Measurements from ENCODE around the gene SMTNL2.

SMTNL2 gene

DNA sequence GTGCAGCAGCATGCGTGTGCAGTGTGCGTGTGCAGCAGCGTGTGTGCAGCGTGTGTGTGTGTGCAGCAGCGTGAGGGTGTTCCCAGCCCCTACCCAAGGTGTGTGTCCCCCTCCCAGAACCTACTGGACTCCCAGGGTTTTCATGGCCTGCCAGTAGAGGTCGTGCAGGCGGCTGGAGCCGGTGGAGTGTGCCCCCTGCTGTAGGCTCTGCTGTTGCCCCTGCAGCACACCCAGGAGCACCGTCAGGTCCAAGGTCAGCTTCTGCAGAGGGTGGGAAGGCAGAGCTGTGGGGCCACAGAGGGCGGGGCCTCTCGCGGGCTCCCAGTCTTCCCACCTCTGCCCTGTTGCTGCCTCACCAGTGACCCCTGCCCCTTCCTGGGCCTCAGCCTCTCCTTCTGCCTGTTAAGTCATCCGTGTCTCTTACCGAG is 44.1 kb upstream of the SMTNL2 start:
- Histone ChIP-seq H3K4me3 (ENCODE audit: low read depth, low read length) (no peak overlapping the region), H3K4me1 (ENCODE audit: control insufficient read depth, insufficient read depth, low read length, unreplicated experiment) (peaks cover 12% of the 10 kb centered on the region), H3K79me2 (ENCODE audit: control insufficient read depth, insufficient read depth, low read length, unreplicated experiment) (no peaks in the 10 kb centered on the region), H3K27me3 (ENCODE audit: insufficient read depth, low read length) (no peaks in the 10 kb centered on the region), H2AFZ (ENCODE audit: low read length, unreplicated experiment) (no peak overlapping the region), H3K36me3 (ENCODE audit: insufficient read depth, low read length) (no peaks in the 10 kb centered on the region), H3K27ac (ENCODE audit: low read depth, low read length) (no peak overlapping the region)

DNA sequence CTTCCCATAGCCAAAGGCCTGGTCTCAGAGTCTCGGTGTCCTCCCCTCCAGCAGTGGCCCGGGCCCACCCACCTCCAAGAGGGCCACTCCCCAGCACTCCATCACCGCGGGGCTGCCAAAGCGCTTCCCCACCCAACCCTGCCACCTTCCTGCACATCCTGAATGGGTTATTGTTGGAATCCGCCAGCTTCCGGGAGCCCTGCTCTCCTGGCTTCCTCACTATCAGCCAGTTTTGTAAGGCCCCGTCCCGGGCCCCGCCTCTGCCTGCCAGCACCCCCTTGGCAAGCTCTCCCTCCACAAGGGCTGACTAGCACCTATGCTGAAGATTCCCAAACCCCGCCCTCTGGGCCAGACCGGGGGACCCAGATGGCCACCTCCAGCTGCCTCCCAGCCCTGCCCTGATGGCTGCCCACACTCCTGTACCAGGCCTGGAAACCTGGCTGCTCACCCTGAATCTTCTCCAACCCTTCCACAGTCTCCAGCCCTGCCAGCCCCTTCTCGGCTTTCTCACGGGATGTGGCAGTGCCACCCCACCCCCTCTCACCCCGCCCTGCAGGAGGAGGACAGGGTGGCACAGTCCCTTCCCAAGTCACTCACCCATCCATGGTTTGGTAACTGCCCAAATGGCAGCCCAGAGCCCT is 43.5 kb upstream of the SMTNL2 start:
- Histone ChIP-seq H3K36me3 (ENCODE audit: insufficient read depth, low read length) (no peaks in the 10 kb centered on the region), H3K4me3 (ENCODE audit: low read depth, low read length) (no peak overlapping the region), H3K27ac (ENCODE audit: low read depth, low read length) (no peak overlapping the region), H3K4me1 (ENCODE audit: control insufficient read depth, insufficient read depth, low read length, unreplicated experiment) (peaks cover 12% of the 10 kb centered on the region), H2AFZ (ENCODE audit: low read length, unreplicated experiment) (no peak overlapping the region), H3K27me3 (ENCODE audit: insufficient read depth, low read length) (no peaks in the 10 kb centered on the region), H3K79me2 (ENCODE audit: control insufficient read depth, insufficient read depth, low read length, unreplicated experiment) (no peaks in the 10 kb centered on the region)

DNA sequence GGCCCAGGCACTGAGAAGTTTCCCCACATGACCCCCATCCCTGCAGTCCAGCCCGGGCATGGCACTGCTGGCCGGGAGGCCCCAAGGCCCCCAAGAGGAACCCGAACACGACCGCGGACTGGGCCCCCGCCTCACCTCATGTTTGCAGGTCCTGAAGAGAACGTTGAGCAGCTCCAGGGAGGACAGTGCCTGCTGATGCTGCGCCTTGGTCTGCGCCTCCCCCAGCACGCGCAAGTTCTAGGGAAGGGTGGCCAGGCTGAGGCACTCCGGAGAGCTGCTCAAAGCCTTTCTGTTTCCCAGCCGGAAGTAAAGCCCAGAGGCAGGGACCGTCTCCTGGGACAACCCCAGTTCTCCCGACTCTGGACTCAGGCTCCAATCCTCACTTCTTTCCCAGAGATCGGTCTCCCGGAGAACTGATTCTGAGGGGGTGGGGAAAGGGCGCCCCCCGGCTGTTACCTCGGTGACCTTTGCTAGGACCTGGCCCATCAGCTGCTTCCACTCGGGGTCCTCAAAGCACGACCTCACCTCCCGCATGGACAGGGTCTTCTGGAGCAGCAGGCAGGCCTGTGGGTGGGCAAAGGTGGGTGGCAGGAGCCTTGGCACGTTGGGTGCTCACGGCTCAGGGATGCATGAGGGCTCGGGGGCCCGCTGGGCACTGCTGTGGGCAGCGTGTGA is 42.9 kb upstream of the SMTNL2 start:
- no peaks in the 10 kb centered on the region for H3K79me2 ChIP-seq (ENCODE audit: control insufficient read depth, insufficient read depth, low read length, unreplicated experiment)
- H3K36me3 ChIP-seq (ENCODE audit: insufficient read depth, low read length) = no peaks in the 10 kb centered on the region
- no peak overlapping the region for H3K4me3 ChIP-seq (ENCODE audit: low read depth, low read length)
- H3K27me3 ChIP-seq (ENCODE audit: insufficient read depth, low read length) = no peaks in the 10 kb centered on the region
- H2AFZ ChIP-seq (ENCODE audit: low read length, unreplicated experiment) = no peak overlapping the region
- H3K4me1 ChIP-seq (ENCODE audit: control insufficient read depth, insufficient read depth, low read length, unreplicated experiment) = peaks cover 12% of the 10 kb centered on the region
- no peak overlapping the region for H3K27ac ChIP-seq (ENCODE audit: low read depth, low read length)

DNA sequence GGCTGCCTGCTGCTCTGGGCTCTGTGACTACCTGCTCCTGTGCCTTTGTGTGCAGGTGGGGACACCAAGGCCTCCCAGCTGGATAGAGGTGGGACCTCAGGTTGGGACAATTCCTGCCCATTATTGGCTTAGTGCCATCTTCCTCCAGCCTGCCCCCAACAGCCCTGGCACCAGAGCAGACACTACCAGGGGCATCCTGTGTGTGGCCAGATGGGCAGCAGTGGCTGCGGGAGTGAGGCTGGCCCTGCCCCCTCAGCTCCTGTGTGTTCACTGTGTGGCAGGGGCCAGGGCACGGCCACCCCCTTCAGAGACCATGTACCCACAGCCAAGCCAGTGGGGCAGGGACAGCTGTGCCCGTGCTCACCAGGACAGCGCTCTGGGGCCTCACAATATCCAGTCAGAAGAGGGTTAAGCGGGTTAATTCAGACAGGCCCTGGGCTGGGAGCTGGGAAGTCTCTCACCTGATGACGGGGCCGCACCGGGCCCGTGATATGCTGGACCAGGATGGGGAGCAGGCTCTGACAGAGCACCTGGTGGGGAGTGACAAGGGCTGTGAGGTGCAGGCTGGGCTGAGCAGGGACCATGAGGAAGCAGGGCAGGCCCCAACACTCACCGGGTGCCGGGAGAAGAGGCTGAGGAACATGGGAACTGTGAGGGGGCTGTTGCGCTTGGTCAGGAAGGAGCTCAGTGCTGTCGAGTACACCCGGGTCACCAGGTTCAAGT is 42.2 kb upstream of the SMTNL2 start:
- Histone ChIP-seq H3K4me3 (ENCODE audit: low read depth, low read length) (no peak overlapping the region), H2AFZ (ENCODE audit: low read length, unreplicated experiment) (no peak overlapping the region), H3K79me2 (ENCODE audit: control insufficient read depth, insufficient read depth, low read length, unreplicated experiment) (no peaks in the 10 kb centered on the region), H3K36me3 (ENCODE audit: insufficient read depth, low read length) (no peaks in the 10 kb centered on the region), H3K4me1 (ENCODE audit: control insufficient read depth, insufficient read depth, low read length, unreplicated experiment) (peaks cover 6% of the 10 kb centered on the region), H3K27me3 (ENCODE audit: insufficient read depth, low read length) (no peaks in the 10 kb centered on the region), H3K27ac (ENCODE audit: low read depth, low read length) (no peak overlapping the region)

DNA sequence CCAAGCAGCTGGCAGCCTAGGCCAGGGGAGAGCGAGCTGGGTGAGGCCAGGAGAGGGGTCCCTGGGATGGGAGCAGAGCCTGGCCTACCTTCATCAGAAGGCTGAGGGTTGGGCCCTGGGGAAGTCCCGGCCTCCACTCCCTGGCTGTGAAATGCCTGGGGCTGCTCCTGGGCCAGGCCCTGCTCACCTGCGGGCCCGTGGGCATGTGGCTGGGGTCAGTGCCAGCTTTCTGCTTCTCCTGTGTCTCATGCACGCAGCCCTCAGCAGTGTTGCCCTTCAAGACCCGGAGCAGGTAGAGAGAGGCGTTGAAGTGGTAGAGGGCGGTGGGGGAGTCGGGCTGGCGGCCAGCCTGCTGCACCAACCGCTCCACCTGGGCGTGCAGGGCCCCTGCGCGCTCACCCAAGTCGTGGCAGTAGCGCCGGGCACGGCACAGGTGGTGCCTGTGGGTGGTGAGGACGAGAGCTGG is 41.6 kb upstream of the SMTNL2 start:
- H2AFZ ChIP-seq (ENCODE audit: low read length, unreplicated experiment) = no peak overlapping the region
- H3K27me3 ChIP-seq (ENCODE audit: insufficient read depth, low read length) = no peaks in the 10 kb centered on the region
- H3K79me2 ChIP-seq (ENCODE audit: control insufficient read depth, insufficient read depth, low read length, unreplicated experiment) = no peaks in the 10 kb centered on the region
- no peak overlapping the region for H3K4me3 ChIP-seq (ENCODE audit: low read depth, low read length)
- no peak overlapping the region for H3K27ac ChIP-seq (ENCODE audit: low read depth, low read length)
- peaks cover under 1% of the 10 kb centered on the region for H3K4me1 ChIP-seq (ENCODE audit: control insufficient read depth, insufficient read depth, low read length, unreplicated experiment)
- no peaks in the 10 kb centered on the region for H3K36me3 ChIP-seq (ENCODE audit: insufficient read depth, low read length)

DNA sequence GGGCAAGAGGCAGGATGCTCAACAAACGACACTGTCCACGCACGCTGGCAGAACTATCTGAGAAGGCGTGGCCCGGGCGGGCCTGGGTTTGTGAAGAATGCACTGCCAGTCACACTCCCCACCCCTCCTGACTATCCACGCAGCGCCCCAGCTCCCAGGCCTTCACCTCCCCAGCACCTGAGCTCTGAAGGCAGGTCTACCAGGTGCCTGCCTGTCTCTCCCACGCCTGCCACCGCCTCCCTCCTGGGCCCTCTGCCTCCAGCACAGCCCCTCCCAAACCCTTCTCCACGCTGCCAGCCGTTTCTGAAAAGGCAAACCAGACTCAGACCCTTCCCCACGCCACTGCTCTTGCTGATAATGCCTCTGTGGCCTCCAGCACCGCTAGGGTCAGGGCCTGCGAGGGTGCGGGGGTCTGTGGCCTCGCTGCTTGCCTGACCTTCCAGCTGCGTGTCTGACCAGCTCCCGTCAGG is 40.7 kb upstream of the SMTNL2 start:
- Histone ChIP-seq H3K79me2 (ENCODE audit: control insufficient read depth, insufficient read depth, low read length, unreplicated experiment) (no peaks in the 10 kb centered on the region), H3K27me3 (ENCODE audit: insufficient read depth, low read length) (no peaks in the 10 kb centered on the region), H3K4me1 (ENCODE audit: control insufficient read depth, insufficient read depth, low read length, unreplicated experiment) (no peaks in the 10 kb centered on the region), H3K36me3 (ENCODE audit: insufficient read depth, low read length) (0 out of 2 replicates have a peak, but pooled peaks cover 6% of the 10 kb centered on the region), H3K4me3 (ENCODE audit: low read depth, low read length) (no peak overlapping the region), H2AFZ (ENCODE audit: low read length, unreplicated experiment) (no peak overlapping the region), H3K27ac (ENCODE audit: low read depth, low read length) (no peak overlapping the region)

DNA sequence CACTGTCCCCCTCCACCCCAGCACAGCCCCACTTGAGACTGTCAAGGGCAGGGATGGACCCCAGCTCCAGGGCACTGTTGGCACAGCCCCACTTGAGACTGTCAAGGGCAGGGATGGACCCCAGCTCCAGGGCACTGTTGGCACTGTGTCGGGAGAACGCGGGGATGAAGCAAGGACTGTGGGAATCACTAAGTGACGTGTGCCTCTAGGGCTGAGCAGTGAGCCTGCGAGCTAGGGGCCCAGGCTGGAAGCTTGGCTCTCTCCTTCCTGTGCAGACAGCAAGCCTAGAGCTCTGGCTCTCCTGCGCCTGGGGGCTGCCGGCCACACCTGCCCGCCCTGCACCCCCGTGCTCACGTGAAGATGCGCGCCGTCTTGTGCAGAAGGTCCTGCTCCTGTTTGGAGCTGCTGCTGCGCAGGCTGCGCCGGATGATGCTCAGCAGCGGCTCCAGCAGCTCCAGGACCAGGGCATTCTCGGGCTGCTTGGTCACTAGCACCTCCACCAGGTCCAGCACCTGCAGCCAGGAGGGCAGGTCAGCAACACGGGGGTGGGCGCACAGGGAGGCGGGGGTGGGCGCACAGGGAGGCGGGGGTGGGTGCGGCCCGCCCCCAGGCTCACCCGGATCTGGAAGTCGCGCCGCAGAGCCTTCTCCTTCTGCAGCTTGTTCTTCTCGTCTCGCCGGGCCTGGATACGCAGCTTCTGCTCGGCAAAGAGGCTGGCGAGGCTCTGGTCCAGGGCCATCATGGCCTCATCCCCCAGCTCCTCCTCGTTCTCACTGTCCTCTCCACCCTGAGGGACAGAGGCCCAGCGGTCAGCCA is 40.0 kb upstream of the SMTNL2 start:
- no peaks in the 10 kb centered on the region for H3K27me3 ChIP-seq (ENCODE audit: insufficient read depth, low read length)
- H2AFZ ChIP-seq (ENCODE audit: low read length, unreplicated experiment) = no peak overlapping the region
- no peak overlapping the region for H3K4me3 ChIP-seq (ENCODE audit: low read depth, low read length)
- H3K4me1 ChIP-seq (ENCODE audit: control insufficient read depth, insufficient read depth, low read length, unreplicated experiment) = peaks cover 3% of the 10 kb centered on the region
- no peaks in the 10 kb centered on the region for H3K79me2 ChIP-seq (ENCODE audit: control insufficient read depth, insufficient read depth, low read length, unreplicated experiment)
- H3K27ac ChIP-seq (ENCODE audit: low read depth, low read length) = no peak overlapping the region
- H3K36me3 ChIP-seq (ENCODE audit: insufficient read depth, low read length) = 0 out of 2 replicates have a peak, but pooled peaks cover 7% of the 10 kb centered on the region

DNA sequence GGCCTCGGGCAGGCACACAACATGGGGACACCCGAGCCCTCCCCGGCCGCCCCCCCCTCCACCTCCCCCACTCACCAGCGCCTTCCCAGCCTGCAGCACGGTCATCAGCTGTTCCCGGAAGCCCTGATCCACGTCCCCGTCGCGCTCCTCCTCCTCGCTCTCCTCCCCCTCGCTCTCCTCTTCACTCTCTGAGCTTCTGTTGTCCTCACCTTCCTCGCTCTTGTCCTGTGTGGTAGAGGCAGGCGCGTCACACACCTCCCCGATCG is 39.4 kb upstream of the SMTNL2 start:
- Histone ChIP-seq H3K27ac (ENCODE audit: low read depth, low read length) (no peak overlapping the region), H3K4me3 (ENCODE audit: low read depth, low read length) (no peak overlapping the region), H3K36me3 (ENCODE audit: insufficient read depth, low read length) (peaks cover 8% of the 10 kb centered on the region; the same call in 1 of the 2 replicates), H3K79me2 (ENCODE audit: control insufficient read depth, insufficient read depth, low read length, unreplicated experiment) (no peaks in the 10 kb centered on the region), H2AFZ (ENCODE audit: low read length, unreplicated experiment) (no peak overlapping the region), H3K4me1 (ENCODE audit: control insufficient read depth, insufficient read depth, low read length, unreplicated experiment) (peaks cover 4% of the 10 kb centered on the region), H3K27me3 (ENCODE audit: insufficient read depth, low read length) (no peaks in the 10 kb centered on the region)

DNA sequence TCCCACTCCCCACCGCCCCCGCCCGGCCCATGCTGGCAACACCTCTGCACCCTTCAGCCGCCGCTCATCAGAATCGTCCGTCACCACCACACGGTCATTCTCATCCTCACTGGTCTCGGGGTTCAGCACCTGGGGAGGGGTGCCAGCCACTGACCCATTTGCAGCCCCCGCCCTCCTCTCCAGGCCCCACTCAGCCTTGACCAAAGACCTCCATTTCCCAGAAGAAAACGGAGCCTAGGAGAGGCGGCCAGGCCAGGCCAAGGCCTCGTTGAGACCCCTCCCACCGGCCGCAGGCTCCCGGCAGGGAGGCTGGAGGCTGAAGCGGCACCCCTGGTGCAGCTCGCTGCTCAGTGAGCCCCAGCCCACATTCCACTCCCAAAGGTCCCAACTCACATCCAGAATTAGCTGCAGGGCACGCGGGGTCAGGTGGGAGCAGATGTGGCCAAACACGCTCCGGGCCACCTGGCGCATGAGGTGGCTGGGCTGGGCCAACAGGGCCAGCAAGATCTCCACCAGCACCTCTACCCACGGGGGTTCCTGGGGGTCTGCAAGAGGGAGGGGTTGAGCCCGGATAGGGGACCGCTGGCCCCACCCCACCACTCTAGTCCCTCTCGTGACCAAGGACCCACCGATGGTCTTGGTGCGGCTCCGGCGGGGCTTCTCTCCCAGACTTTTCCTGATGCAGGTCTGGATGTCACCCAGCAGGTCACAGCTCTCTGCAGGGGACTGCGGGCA is 38.9 kb upstream of the SMTNL2 start:
- Histone ChIP-seq H3K79me2 (ENCODE audit: control insufficient read depth, insufficient read depth, low read length, unreplicated experiment) (no peaks in the 10 kb centered on the region), H3K4me1 (ENCODE audit: control insufficient read depth, insufficient read depth, low read length, unreplicated experiment) (peaks cover 4% of the 10 kb centered on the region), H3K27ac (ENCODE audit: low read depth, low read length) (no peak overlapping the region), H2AFZ (ENCODE audit: low read length, unreplicated experiment) (no peak overlapping the region), H3K4me3 (ENCODE audit: low read depth, low read length) (no peak overlapping the region), H3K27me3 (ENCODE audit: insufficient read depth, low read length) (no peaks in the 10 kb centered on the region), H3K36me3 (ENCODE audit: insufficient read depth, low read length) (peaks cover 13% of the 10 kb centered on the region; the same call in 1 of the 2 replicates)
